H4 (cell line): ENCODE measurements around the gene SCGB2B2. TPM values are rescaled to one million over a fixed set of nuclear protein-coding genes. Genes with fewer than 3 reads are reported as not detected.
A peak's percentile ranks its signal among the peaks of the same experiment; 100 is the strongest.
"Not testable (repeated sequence)": the region's sequence is repeated elsewhere in the genome, so short reads cannot be mapped to it uniquely, and the experiment has no call there.

Experiments used
- DNase-seq: peaks from one replicate; pipeline ENCODE4 v3.0.0-alpha.2; 2015; ENCODE audit warnings: low spot score
- total RNA-seq: library from RNA; depleted of rRNA; stranded (reverse); fragments of >200 nt; shearing (Covaris generic); gene quantifications from 2 replicates; pipeline ENCODE4 v1.2.3, GENCODE V29; 2014; rRNA removed

The SCGB2B2 gene
- 0.35 TPM in 1 of 2 replicates, not detected in the other for total RNA-seq

- peak; percentile 57 for DNase-seq
These were observed at the start of gene SCGB2B2 for GRCh38 chr19:34676697-34677385. Gene SCGB2B2 (minus strand): TSS chr19:34677159. CDS start chr19:34594563, 82,596 bp downstream.

- DNase-seq, result no peak
These were observed 48.4 kb upstream of the SCGB2B2 start for GRCh38 chr19:34725400-34725799.

DNA sequence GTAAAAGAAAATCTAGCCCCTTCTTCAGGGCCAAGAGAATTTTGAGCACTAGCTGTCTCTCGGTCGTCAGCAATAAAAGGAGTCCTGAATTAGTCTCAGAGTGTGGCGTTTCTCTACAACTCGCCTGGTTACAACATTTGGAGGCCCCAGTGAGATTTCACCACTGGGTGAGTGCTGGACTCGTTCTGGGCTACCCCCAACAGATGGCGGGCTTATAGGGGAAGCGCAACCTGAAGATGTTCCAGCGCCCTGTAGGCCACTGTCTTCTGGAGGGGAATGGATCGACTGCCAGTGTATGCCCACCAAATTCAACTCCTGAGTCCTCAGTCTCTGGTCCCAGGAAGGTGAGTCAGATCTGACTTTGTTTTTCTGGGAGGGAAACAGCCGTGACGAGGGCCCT lies 45.4 kb upstream of the SCGB2B2 start:
- DNase-seq, result no peak

DNA sequence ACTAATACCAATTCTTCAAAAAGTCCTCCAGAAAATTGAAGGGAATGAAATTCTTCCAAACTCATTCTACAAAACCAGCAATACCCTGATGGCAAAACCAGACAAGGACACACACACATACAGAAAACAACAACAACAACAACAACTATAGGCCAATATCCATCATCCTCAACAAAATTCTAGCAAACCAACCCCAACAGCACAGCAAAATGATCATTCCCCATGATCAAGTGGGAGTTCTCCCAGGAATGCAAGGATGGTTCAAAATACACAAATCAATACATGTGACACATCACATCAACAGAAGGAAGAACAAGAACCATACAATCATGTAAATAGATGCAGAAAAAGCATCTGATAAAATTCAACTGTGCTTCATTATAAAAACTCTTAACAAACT lies 38.4 kb upstream of the SCGB2B2 start:
- no peak for DNase-seq

DNA sequence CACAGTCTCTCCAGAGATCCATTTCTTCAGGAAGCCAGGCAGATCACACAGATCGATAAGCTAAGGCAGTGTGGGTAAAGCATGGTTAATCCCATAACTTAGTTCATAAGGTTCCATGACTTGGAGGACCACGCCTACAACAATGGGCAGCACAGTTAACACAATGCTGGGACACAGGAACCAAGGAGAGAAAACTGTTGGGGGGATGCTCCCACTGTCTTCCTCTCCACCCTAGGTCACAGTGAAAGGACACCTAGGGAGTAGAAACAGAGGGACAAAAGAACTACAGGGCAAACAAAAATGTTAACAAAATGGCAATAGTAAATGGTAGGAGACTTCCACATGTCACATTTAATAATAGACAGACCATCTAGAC lies 36.3 kb upstream of the SCGB2B2 start:
- DNase-seq, result no peak

DNA sequence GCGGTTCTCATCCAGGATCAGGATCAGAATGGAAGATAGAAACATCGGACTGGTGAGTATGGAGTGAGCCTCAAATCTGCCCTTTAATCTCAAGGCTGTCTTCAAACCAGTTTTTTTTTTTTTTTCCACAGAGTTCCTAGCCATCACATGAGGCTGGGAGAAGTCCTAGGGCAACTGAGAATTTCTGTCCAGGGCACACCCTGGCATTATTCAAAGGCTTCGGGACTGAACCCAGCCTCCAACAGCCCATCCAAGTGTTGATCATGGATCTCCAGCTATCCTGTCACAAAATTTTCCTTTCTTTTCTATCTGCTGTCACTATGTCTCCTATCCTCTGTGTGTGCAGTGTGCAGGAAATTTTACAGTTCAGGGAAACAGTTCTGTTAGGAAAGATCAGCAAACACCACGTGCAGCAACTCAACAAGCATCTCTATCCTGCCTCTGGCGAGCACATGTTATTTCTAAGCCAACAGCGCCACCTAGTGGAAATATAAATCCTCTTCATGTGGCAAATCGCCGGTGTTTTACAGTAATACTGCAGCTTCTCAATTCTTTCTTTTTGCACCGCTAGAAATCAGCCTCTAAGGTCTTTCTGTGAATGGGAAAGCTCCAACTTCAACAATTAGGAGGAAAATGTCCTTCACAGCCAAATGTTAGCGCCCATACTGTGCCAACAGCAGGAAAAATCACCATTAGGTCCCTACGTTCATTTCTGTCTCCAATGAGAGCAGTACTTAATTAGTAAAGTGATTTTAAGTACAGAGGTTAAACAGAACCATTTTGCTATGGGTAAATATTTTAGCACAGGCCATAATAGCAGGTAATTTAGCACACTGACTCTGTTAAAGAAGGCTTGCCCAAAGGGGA lies 35.7 kb upstream of the SCGB2B2 start:
- DNase-seq, result peak; percentile 91

DNA sequence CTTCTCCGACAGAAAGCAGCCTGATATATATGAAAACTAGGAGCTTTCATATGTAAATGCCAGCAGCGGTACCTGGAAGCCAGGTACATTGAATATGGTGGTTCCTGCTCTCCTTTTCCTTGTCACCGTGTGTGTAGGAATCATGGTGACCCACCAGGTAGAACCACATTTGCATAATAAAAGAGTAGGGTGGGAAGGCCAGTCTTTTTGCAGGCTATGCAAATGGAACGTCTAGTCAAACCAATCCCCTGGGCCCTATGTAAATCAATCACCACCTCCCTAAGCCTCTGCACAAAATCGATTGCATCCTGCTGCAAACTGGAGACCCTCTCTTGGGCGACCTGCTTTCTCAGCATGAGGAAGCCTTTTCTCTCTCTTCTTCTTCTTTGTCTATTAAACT lies 34.9 kb upstream of the SCGB2B2 start:
- no peak for DNase-seq

DNA sequence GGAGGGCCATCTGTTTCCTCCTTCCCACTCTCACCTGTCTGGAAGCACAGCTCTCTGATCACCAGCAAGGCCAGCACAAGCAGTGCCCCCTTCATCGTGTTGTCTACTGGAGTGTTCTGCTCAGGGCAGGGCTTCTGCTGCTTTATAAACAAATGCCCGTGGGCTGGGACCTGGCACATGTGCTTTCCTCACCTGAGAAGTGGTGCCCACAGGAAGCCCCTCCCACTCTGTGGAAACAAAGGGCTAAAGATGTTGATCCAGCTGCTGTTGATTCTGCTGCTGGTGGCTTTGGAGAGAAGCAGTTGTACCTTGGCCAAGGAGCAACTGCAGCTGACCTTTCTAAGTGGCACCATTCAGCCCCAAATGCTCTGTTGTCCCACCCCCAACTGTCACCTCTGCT lies 30.7 kb upstream of the SCGB2B2 start:
- no peak for DNase-seq

DNA sequence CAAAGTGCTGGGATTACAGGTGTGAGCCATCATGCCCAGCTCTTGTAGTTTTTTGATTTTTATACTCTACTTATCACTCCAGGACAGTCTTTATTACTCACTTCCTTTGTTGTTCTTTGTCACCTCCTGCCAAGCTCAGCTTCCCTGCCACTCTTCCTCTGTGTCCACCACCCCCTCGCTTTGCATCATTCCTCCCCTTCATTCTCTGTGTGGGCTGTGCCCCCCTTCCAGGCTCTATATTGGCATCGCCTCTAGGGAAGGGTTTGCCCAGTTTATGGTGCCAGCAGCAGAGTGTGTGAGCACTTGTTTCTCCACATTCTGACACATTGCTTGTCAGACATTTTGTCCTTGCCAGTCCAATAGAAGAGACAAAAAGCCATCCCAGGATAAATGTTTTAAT lies 15.6 kb upstream of the SCGB2B2 start:
- no peak for DNase-seq

- DNase-seq, result no peak
These were observed 13.4 kb upstream of the SCGB2B2 start for GRCh38 chr19:34690372-34690771.

DNA sequence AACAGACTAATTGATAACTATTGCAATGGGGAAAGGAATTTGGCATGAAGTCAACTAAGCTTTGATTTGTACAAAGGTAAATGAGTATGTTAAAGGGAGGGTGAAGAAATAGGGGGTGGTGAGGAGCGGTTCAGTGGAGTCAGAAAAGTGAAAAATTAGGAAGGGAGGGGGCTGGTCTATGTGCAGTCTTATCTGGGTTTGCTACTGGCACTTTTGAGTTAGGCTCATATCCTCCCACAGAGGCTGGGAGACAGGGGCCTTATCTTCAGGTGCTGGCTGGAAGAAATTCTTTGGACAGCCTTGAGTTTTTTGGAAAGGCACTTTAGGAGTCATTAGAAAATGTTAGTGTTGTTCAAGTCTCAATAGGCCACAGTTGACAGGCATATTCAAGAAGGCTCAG lies 11.6 kb upstream of the SCGB2B2 start:
- no peak for DNase-seq

- no peak for DNase-seq
These were observed 10.4 kb upstream of the SCGB2B2 start for GRCh38 chr19:34687348-34687747.

DNA sequence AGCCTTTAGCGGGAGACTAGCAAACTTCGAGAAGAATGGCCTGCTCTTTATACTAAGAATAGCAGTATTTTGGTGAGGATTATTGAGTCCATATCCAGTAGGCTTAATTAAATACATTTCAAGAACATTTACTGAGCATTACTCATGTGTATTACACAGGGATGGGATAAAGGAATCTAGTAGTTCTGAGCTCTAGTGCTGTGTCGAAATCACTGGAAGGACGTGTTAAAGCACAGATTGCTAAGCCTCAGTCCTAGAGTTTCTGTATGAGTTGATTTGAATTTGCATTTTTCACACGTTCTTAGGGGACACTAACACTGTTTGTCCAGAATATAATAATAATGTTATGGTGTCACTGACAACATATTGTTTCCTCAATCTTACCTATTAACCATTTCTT lies 9.5 kb upstream of the SCGB2B2 start:
- DNase-seq, result no peak

DNA sequence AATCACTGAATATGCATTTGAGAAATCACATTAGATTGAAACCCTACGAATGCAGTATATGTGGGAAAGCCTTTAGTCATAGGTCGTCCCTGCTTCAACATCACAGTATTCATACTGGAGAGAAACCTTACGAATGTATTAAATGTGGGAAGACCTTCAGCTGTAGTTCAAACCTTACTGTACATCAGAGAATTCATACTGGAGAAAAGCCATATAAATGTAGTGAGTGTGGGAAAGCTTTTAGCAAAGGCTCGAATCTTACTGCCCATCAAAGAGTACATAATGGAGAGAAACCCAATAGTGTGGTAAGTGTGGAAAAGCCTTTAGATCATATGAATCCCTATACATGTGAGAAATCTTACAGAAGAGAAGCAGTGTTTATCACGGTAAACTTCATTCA lies 8.3 kb upstream of the SCGB2B2 start:
- DNase-seq, result not testable (repeated sequence)

GRCh38 chr19:34681478-34681877 lies 4.5 kb upstream of the SCGB2B2 start:
- DNase-seq, result no peak

- DNase-seq, result no peak
These were observed 1.5 kb upstream of the SCGB2B2 start for GRCh38 chr19:34678421-34678820.

DNA sequence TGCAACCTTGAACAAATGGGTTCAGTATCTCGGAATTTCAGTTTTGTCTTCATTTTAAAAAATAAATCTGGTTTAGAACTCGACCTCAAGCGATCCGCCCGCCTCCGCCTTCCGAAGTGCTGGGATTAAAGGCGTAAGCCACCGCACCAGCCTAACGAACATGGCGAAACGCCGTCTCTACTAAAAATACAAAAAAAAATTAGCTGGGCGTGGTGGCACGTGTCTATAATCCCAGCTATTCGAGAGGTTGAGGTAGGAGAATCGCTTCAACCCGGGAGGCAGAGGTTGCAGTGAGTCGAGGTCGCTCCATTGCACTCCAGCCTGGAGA lies 1.1 kb upstream of the SCGB2B2 start:
- DNase-seq, result no peak

- peak; percentile 99 for DNase-seq
These were observed 576 bp upstream of the SCGB2B2 start, which contains the start of gene ZNF302 for GRCh38 chr19:34677386-34678084. Gene ZNF302 (plus strand): TSS chr19:34677678. CDS start chr19:34678805, 1,127 bp downstream.

DNA sequence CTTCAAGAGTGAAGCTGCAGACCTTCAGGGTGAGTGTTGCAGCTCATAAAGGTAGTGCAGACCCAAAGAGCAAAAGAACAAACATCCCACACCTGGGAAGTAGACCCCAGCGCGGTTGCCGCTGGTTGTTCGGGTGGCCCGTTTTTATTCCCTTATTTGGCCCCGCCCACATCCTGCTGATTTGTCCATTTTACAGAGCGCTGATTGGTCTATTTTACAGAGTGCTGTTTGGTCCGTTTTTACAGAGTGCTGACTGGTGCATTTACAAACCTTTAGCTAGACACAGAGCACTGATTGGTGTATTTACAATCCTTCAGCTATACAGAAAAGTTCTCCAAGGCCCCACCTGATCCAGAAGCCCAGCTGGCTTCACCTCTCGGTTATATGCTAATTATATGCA lies 1.0 kb downstream of the SCGB2B2 start:
- DNase-seq, result no peak

DNA sequence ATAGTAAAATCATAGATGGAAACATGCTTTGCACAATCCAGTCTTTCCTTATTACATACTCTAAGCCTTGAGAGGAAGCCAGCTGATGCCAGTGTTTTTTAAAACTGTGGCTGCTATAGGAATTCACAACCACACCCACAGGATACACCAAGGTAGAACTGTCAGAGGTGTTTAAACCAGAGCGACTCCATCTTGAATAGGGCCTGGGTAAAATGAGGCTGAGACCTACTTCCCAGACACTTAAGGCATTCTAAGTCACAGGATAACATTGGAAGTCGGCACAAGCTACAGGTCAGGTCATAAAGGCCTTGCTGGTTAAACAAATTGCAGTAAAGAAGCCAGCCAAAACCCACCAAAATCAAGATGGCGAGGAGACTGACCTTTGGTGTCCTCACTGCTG lies 1.7 kb downstream of the SCGB2B2 start:
- no peak for DNase-seq

GRCh38 chr19:34673590-34673989 lies 3.4 kb downstream of the SCGB2B2 start:
- DNase-seq, result no peak

DNA sequence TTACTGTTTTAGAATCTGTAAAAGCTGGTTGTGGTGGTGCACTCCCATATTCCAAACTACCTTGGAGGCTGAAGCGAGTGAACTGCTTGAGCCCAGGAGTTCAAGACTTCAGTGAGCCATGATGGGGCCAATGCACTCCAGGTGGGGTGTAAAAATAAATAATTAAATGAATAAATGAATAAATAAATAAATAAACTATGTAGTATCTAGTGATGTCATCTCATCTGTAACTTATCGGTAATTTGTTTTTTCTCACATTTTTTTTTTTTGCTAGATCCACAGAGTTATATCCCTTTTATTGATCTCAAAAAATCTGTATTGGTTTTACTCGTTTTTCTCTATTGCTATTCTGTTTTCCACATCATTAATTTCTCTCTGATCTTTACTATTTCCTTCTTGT lies 5.0 kb downstream of the SCGB2B2 start:
- no peak for DNase-seq

DNA sequence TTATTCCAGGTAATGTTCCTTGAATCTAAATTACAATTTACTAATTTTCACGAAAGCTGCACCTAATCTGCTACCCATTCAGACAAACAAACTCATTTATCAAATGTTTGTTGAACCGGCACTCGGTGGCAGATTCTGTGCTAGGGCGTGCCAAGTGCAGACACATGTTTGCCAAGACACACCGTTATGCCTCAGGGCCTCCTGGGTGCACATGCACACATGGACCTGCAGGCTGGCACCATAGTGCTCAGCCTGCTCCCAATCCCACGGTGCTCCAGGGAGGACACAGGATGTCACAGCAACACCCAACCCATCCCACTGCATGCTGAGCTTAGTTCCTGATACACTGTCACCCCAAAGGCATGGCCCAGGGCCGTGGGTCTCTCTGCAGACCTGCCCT lies 7.7 kb downstream of the SCGB2B2 start:
- no peak for DNase-seq
